DMS79 treated with DMSO at 0.1 percent for 48 hours (cell line): ENCODE data around the gene DDX3X.
"Not testable (repeated sequence)": the region's sequence is repeated elsewhere in the genome, so short reads cannot be mapped to it uniquely, and the experiment has no call there.

Source experiments
- DNase-seq: peaks from one replicate; lab custom pipeline; 2025; lab: John Stamatoyannopoulos, UW

The DDX3X gene

GRCh38 chrX:41333744-41334362 lies at the start of gene DDX3X:
DDX3X (plus strand) TSS chrX:41334162; CDS start chrX:41334253, 91 bp downstream.
- DNase-seq, result peak; percentile 56

- DNase-seq, result not testable (repeated sequence)
Observed at GRCh38 chrX:41285928-41286327, 48.0 kb upstream of the DDX3X start.

- no peak for DNase-seq
Observed at GRCh38 chrX:41288641-41289040, 45.3 kb upstream of the DDX3X start.

GRCh38 chrX:41289095-41289494 lies 44.9 kb upstream of the DDX3X start:
- DNase-seq, result no peak

GRCh38 chrX:41291309-41291708 lies 42.7 kb upstream of the DDX3X start:
- no peak for DNase-seq

GRCh38 chrX:41293269-41293668 lies 40.7 kb upstream of the DDX3X start:
- DNase-seq, result no peak

- no peak for DNase-seq
Observed at GRCh38 chrX:41300758-41301437, 33.1 kb upstream of the DDX3X start.

- peak; percentile 7 for DNase-seq
Observed at GRCh38 chrX:41301438-41301824, 32.5 kb upstream of the DDX3X start.

GRCh38 chrX:41302370-41302769 lies 31.6 kb upstream of the DDX3X start:
- DNase-seq, result peak; percentile 8

GRCh38 chrX:41303013-41303412 lies 30.9 kb upstream of the DDX3X start:
- DNase-seq, result no peak

GRCh38 chrX:41304178-41304577 lies 29.8 kb upstream of the DDX3X start:
- no peak for DNase-seq

GRCh38 chrX:41308884-41309647 lies 24.9 kb upstream of the DDX3X start:
- DNase-seq, result no peak

GRCh38 chrX:41312786-41313185 lies 21.2 kb upstream of the DDX3X start:
- no peak for DNase-seq

GRCh38 chrX:41313419-41313818 lies 20.5 kb upstream of the DDX3X start:
- no peak for DNase-seq

GRCh38 chrX:41314204-41314603 lies 19.8 kb upstream of the DDX3X start:
- DNase-seq, result no peak

GRCh38 chrX:41314881-41315280 lies 19.1 kb upstream of the DDX3X start:
- no peak for DNase-seq

- DNase-seq, result not testable (repeated sequence)
Observed at GRCh38 chrX:41316266-41316665, 17.7 kb upstream of the DDX3X start.

GRCh38 chrX:41317477-41318208 lies 16.3 kb upstream of the DDX3X start:
- no peak for DNase-seq

- DNase-seq, result no peak
Observed at GRCh38 chrX:41320393-41320792, 13.6 kb upstream of the DDX3X start.

- DNase-seq, result no peak
Observed at GRCh38 chrX:41322821-41323603, 10.9 kb upstream of the DDX3X start.

GRCh38 chrX:41326431-41326830 lies 7.5 kb upstream of the DDX3X start:
- DNase-seq, result no peak

GRCh38 chrX:41327341-41327740 lies 6.6 kb upstream of the DDX3X start:
- no peak for DNase-seq
